Glutamatergic neuron (in vitro differentiated cells): ENCODE results near the gene IL9. TPM values are rescaled to one million over a fixed set of nuclear protein-coding genes. Genes with fewer than 3 reads are reported as not detected.
"Not testable (repeated sequence)": the region's sequence is repeated elsewhere in the genome, so short reads cannot be mapped to it uniquely, and the experiment has no call there.

ENCODE experiments used
- DNase-seq: peaks from one replicate; pipeline ENCODE4 v3.0.0; 2022
- H3K27ac Mint-ChIP-seq: one replicate; pipeline ENCODE4 v1.8.0; 2020; ENCODE audit warnings: mild to moderate bottlenecking, mixed read lengths, inconsistent platforms; ENCODE audit not compliant: unreplicated experiment
- H3K27me3 Mint-ChIP-seq: one replicate; pipeline ENCODE4 v1.8.0; 2020; ENCODE audit warnings: mild to moderate bottlenecking, moderate library complexity, mixed read lengths, inconsistent platforms; ENCODE audit not compliant: unreplicated experiment
- H3K36me3 Mint-ChIP-seq: one replicate; pipeline ENCODE4 v1.8.0; 2020; ENCODE audit warnings: mild to moderate bottlenecking, mixed read lengths, inconsistent platforms; ENCODE audit not compliant: unreplicated experiment
- H3K4me1 Mint-ChIP-seq: one replicate; pipeline ENCODE4 v1.8.0; 2020; ENCODE audit warnings: mild to moderate bottlenecking, low read depth, mixed read lengths, inconsistent platforms; ENCODE audit not compliant: unreplicated experiment
- H3K4me3 Mint-ChIP-seq: one replicate; pipeline ENCODE4 v1.8.0; 2020; ENCODE audit warnings: mild to moderate bottlenecking, mixed read lengths, inconsistent platforms; ENCODE audit not compliant: unreplicated experiment
- H3K9me3 Mint-ChIP-seq: one replicate; pipeline ENCODE4 v1.8.0; 2020; ENCODE audit warnings: mild to moderate bottlenecking, moderate library complexity, mixed read lengths, inconsistent platforms; ENCODE audit not compliant: unreplicated experiment
- total RNA-seq: library from RNA; stranded (reverse); fragmentation: NEBNext Ultra II Directional; extraction: Animal tissue kit (Norgen Biotek cat#: 25700); gene quantifications from one replicate; pipeline ENCODE4 v1.2.1, GENCODE V29; 2021; ENCODE audit not compliant: unreplicated experiment
- TF ChIP-seq, protein P1 (sequence below): fragments of 200-600 bp; sonication (generic); IDR thresholded peaks from one replicate; pipeline ENCODE4 v1.5.0; 2021; ENCODE audit not compliant: partially characterized antibody, unreplicated experiment

IL9 gene
- total RNA-seq, 1 donor from 2014 or later: not detected

DNA sequence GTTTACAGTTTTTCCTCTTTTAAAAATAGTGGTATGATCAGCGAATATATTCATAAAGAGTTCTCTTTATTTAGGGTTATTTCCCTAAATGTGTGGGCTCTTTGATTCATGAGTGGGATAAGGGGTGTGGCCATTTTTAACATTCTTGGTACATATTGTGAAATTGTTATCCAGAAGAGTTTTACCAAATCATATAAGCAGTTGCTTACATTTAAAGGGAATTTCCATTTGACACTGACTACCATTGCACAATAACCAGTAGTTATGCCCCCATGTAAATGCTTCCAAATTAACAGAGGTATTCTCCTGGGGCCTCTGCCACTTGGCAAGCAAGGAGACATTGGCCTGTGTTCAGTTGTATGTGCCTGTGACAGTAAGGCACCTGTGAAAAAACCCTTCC is 34.0 kb downstream of the IL9 start:
- Mint-ChIP-seq H3K4me1 (no peaks in the 10 kb centered on the region), H3K36me3 (no peaks in the 10 kb centered on the region), H3K9me3 (peaks cover 2% of the 10 kb centered on the region), H3K4me3 (no peak overlapping the region), H3K27ac (no peak overlapping the region), H3K27me3 (peaks cover 4% of the 10 kb centered on the region)
- TF ChIP-seq, protein P1, sequence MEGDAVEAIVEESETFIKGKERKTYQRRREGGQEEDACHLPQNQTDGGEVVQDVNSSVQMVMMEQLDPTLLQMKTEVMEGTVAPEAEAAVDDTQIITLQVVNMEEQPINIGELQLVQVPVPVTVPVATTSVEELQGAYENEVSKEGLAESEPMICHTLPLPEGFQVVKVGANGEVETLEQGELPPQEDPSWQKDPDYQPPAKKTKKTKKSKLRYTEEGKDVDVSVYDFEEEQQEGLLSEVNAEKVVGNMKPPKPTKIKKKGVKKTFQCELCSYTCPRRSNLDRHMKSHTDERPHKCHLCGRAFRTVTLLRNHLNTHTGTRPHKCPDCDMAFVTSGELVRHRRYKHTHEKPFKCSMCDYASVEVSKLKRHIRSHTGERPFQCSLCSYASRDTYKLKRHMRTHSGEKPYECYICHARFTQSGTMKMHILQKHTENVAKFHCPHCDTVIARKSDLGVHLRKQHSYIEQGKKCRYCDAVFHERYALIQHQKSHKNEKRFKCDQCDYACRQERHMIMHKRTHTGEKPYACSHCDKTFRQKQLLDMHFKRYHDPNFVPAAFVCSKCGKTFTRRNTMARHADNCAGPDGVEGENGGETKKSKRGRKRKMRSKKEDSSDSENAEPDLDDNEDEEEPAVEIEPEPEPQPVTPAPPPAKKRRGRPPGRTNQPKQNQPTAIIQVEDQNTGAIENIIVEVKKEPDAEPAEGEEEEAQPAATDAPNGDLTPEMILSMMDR: no peak
- DNase-seq: no peak

DNA sequence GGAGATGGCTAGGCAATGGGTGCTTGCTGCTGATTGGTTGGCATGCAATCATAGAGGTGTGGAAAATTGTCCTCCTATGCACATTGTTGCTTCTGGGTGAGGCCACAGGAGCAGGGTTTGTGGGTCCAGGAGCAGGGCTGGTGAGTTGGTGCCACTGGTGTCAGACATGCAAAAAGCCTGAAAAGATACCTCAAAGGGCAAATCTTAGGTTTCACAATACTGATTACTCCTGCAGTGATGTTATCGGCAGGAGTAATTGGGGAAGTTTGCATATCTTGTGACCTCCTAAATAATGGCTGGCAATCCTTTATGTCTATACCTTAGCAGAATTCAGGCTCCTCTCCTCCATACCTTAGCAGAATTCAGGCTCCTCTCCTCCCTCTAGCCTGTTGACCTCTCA is 36.0 kb downstream of the IL9 start:
- TF ChIP-seq, protein P1: no peak
- Mint-ChIP-seq H3K9me3 (peaks cover 2% of the 10 kb centered on the region), H3K27me3 (peaks cover 4% of the 10 kb centered on the region), H3K4me1 (no peaks in the 10 kb centered on the region), H3K27ac (no peak overlapping the region), H3K36me3 (peaks cover 5% of the 10 kb centered on the region), H3K4me3 (no peak overlapping the region)
- DNase-seq: no peak

DNA sequence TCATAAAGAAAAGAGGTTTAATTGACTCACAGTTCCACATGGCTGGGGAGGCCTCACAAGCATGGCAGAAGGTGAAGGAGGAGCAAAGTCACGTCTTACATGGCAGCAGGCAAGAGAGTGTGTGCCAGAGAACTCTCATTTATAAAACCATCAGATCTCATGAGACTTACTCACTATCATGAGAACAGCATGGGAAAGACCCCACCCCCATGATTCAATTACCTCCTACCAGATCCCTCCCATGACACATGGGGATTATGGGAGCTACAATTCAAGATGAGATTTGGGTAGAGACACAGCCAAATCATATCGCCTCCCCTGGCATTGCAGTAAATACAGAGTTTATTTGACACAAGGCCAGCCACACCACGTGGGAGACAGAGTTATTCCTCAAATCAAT is 36.5 kb downstream of the IL9 start:
- not testable (repeated sequence) for H3K4me3 Mint-ChIP-seq, H3K9me3 Mint-ChIP-seq, H3K27ac Mint-ChIP-seq, H3K4me1 Mint-ChIP-seq, H3K36me3 Mint-ChIP-seq, H3K27me3 Mint-ChIP-seq, DNase-seq

GRCh38 chr5:135857630-135858311 is 37.9 kb downstream of the IL9 start:
- no peak for DNase-seq
- TF ChIP-seq, protein P1: no peak
- H3K4me1 Mint-ChIP-seq: no peaks in the 10 kb centered on the region
- peaks cover 2% of the 10 kb centered on the region for H3K9me3 Mint-ChIP-seq
- no peak overlapping the region for H3K27ac Mint-ChIP-seq
- no peak overlapping the region for H3K4me3 Mint-ChIP-seq
- peaks cover 19% of the 10 kb centered on the region for H3K36me3 Mint-ChIP-seq
- no peaks in the 10 kb centered on the region for H3K27me3 Mint-ChIP-seq

DNA sequence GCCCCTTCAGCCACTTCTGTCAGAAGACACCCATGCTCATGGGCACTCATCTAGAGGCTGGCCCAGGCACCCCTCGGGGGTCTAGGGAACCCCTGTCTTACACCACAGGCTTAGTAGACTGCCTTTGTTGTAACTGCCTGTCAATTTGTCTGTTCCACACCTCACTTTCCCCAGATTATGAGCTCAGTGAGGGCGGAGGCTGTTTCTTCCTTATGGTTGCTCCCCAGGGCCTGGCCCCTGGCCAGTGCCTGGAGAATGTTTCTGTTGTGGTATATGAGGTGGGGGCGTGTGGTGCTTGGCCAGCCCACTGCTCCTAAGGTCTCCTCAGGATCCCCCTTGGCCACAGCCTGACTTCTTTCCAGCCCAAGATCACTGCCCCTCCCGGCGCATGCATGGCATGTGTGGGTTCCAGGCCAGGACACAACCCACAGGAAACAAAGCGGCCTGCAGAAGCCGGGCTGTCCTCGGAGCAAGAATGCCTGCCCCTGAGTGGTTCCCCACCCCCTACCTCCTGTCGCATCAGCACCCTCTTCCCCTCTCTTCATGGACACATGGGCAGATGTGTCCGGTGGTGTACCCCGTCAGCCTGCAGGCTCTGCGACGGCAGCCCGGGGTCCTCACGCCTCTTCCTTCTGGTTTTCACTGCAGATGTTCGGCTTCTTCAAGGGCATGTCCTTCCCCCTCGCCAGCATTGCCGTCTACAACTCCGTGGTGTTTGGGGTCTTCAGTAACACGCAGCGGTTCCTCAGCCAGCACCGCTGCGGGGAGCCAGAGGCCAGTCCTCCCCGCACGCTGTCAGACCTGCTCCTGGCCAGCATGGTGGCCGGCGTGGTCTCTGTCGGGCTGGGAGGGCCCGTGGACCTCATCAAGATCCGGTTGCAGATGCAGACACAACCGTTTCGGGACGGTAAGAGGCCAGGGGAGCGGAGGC is 43.5 kb downstream of the IL9 start:
- no peak overlapping the region for H3K27ac Mint-ChIP-seq
- H3K36me3 Mint-ChIP-seq: peaks cover 23% of the 10 kb centered on the region
- TF ChIP-seq, protein P1: no peak
- H3K4me1 Mint-ChIP-seq: no peaks in the 10 kb centered on the region
- H3K4me3 Mint-ChIP-seq: no peak overlapping the region
- H3K9me3 Mint-ChIP-seq: no peaks in the 10 kb centered on the region
- DNase-seq: no peak
- H3K27me3 Mint-ChIP-seq: peaks cover 3% of the 10 kb centered on the region
